Neural cell (in vitro differentiated cells): ENCODE measurements around the gene AGBL4.

Experiments
- EP300 ChIP-seq: fragments of 450-650 bp; conservative IDR thresholded peaks from 2 replicates; pipeline ENCODE4 v1.6.1; 2014; ENCODE audit warnings: antibody characterized with exemption, mild to moderate bottlenecking, moderate library complexity; ENCODE audit not compliant: poor library complexity, severe bottlenecking
- EZH2 ChIP-seq: fragments of 200-600, 300-800 bp; shearing (Covaris generic), sonication (generic); IDR thresholded peaks from 2 replicates; pipeline ENCODE4 v1.6.1; 2014; ENCODE audit warnings: antibody characterized with exemption, low read length, borderline replicate concordance, mild to moderate bottlenecking; ENCODE audit not compliant: insufficient read depth, poor library complexity, severe bottlenecking
- POLR2AphosphoS5 ChIP-seq: IDR thresholded peaks from 2 replicates; pipeline ENCODE4 v1.6.1; 2012
- RAD21 ChIP-seq: fragments of 450-650 bp; conservative IDR thresholded peaks from 2 replicates; pipeline ENCODE4 v1.6.1; 2014; ENCODE audit warnings: antibody characterized with exemption, mild to moderate bottlenecking, moderate library complexity
- TAF1 ChIP-seq: IDR thresholded peaks from 2 replicates; pipeline ENCODE4 v1.6.1; 2012; ENCODE audit warnings: low read depth
- TF ChIP-seq, protein P1 (sequence below): fragments of 450-650 bp; IDR thresholded peaks from 2 replicates; pipeline ENCODE4 v1.5.1; 2014; ENCODE audit warnings: antibody characterized with exemption, mild to moderate bottlenecking, moderate library complexity; ENCODE audit not compliant: poor library complexity, severe bottlenecking
- TF ChIP-seq, protein P2 (sequence below): IDR thresholded peaks from 2 replicates; pipeline ENCODE4 v1.6.1; 2012; ENCODE audit warnings: borderline replicate concordance

DNA sequence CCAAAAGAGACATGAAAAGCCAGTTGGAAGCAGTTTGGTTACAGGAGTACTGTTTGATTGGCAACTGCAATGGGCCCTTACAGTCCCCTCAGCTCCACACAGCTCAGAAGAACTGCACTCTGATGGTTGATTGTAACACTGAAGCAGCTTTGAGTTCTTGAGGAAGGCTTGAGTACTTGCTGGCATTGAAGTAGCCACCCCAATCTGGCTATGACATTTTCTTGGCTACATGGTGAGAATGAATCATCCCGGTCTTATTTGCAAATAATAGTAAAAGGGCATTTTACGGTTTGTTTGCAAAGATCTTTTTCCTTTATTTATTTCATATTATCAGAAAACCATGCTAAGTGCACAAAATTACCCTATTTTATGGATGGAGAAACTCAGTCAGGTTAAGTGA lies 1087.3 kb downstream of the AGBL4 start:
- TF ChIP-seq, protein P1, sequence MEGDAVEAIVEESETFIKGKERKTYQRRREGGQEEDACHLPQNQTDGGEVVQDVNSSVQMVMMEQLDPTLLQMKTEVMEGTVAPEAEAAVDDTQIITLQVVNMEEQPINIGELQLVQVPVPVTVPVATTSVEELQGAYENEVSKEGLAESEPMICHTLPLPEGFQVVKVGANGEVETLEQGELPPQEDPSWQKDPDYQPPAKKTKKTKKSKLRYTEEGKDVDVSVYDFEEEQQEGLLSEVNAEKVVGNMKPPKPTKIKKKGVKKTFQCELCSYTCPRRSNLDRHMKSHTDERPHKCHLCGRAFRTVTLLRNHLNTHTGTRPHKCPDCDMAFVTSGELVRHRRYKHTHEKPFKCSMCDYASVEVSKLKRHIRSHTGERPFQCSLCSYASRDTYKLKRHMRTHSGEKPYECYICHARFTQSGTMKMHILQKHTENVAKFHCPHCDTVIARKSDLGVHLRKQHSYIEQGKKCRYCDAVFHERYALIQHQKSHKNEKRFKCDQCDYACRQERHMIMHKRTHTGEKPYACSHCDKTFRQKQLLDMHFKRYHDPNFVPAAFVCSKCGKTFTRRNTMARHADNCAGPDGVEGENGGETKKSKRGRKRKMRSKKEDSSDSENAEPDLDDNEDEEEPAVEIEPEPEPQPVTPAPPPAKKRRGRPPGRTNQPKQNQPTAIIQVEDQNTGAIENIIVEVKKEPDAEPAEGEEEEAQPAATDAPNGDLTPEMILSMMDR: no peak
- no peak for TF ChIP-seq EP300
- TF ChIP-seq RAD21: no peak
- TF ChIP-seq EZH2: no peak
- TF ChIP-seq POLR2AphosphoS5: no peak
- TF ChIP-seq, protein P2, sequence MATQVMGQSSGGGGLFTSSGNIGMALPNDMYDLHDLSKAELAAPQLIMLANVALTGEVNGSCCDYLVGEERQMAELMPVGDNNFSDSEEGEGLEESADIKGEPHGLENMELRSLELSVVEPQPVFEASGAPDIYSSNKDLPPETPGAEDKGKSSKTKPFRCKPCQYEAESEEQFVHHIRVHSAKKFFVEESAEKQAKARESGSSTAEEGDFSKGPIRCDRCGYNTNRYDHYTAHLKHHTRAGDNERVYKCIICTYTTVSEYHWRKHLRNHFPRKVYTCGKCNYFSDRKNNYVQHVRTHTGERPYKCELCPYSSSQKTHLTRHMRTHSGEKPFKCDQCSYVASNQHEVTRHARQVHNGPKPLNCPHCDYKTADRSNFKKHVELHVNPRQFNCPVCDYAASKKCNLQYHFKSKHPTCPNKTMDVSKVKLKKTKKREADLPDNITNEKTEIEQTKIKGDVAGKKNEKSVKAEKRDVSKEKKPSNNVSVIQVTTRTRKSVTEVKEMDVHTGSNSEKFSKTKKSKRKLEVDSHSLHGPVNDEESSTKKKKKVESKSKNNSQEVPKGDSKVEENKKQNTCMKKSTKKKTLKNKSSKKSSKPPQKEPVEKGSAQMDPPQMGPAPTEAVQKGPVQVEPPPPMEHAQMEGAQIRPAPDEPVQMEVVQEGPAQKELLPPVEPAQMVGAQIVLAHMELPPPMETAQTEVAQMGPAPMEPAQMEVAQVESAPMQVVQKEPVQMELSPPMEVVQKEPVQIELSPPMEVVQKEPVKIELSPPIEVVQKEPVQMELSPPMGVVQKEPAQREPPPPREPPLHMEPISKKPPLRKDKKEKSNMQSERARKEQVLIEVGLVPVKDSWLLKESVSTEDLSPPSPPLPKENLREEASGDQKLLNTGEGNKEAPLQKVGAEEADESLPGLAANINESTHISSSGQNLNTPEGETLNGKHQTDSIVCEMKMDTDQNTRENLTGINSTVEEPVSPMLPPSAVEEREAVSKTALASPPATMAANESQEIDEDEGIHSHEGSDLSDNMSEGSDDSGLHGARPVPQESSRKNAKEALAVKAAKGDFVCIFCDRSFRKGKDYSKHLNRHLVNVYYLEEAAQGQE: no peak
- TF ChIP-seq TAF1: no peak
